PC-3 (cell line): ENCODE measurements around the gene S100PBP. TPM values are rescaled to one million over a fixed set of nuclear protein-coding genes. Genes with fewer than 3 reads are reported as not detected.

Source experiments
- ATAC-seq: fragments of 200-7000 bp; cut with Tn5 transposase; 2 replicates; pipeline ENCODE4 v1.9.1; 2020; ENCODE audit warnings: mild to moderate bottlenecking, moderate library complexity
- BruUV-seq: library from RNA; stranded (reverse); fragments of 400-500 nt; replicated peaks from 2 replicates; lab custom pipeline; 2021; lab: Mats Ljungman, UMichigan
- CTCF ChIA-PET: fragments of 300-600 bp; sonication (Branson Sonifier 250); formaldehyde crosslinking; loops from one replicate; lab custom pipeline; 2022; ENCODE audit warnings: antibody characterized with exemption; lab: Charles Lee
- POLR2A ChIA-PET: fragments of 300-600 bp; sonication (Branson Sonifier 250); formaldehyde crosslinking; loops from one replicate; lab custom pipeline; 2022; ENCODE audit warnings: antibody characterized with exemption; ENCODE audit not compliant: unreplicated experiment; lab: Charles Lee
- DNase-seq: peaks from one replicate; pipeline ENCODE4 v3.0.0-alpha.2; 2015
- H2AFZ ChIP-seq: fragments of 300-600 bp; sonication (generic); 2 replicates; pipeline ENCODE4 v1.6.0; 2016; ENCODE audit warnings: antibody characterized with exemption, low read length
- H3F3A ChIP-seq: fragments of 300-600 bp; sonication (generic); one replicate; pipeline ENCODE4 v1.6.0; 2017; ENCODE audit warnings: antibody characterized with exemption, low read length, control low read depth, mild to moderate bottlenecking; ENCODE audit not compliant: unreplicated experiment
- H3K27ac ChIP-seq: fragments of 300-600 bp; sonication (generic); 2 replicates; pipeline ENCODE4 v1.5.1; 2016; ENCODE audit warnings: mild to moderate bottlenecking, low read length
- H3K27me3 ChIP-seq: fragments of 300-600 bp; sonication (generic); 2 replicates; pipeline ENCODE4 v1.6.1; 2016; ENCODE audit warnings: low read length, mixed read lengths
- H3K36me3 ChIP-seq: fragments of 300-600 bp; sonication (generic); 2 replicates; pipeline ENCODE4 v1.6.1; 2016; ENCODE audit warnings: low read depth, mixed run types, low read length, mixed read lengths
- H3K4me1 ChIP-seq: fragments of 300-600 bp; sonication (generic); 2 replicates; pipeline ENCODE4 v1.5.1; 2016; ENCODE audit warnings: low read length; ENCODE audit not compliant: insufficient read depth
- H3K4me2 ChIP-seq: fragments of 300-600 bp; sonication (generic); 2 replicates; pipeline ENCODE4 v1.6.0; 2016; ENCODE audit warnings: low read length
- H3K4me3 ChIP-seq: fragments of 300-600 bp; sonication (generic); 2 replicates; pipeline ENCODE4 v1.5.1; 2016; ENCODE audit warnings: mild to moderate bottlenecking, low read length, mixed read lengths
- H3K79me2 ChIP-seq: fragments of 300-600 bp; sonication (generic); 2 replicates; pipeline ENCODE4 v1.6.1; 2017; ENCODE audit warnings: low read length, mixed read lengths
- H3K9ac ChIP-seq: fragments of 300-600 bp; sonication (generic); 2 replicates; pipeline ENCODE4 v1.6.0; 2016; ENCODE audit warnings: mild to moderate bottlenecking, low read length
- H3K9me2 ChIP-seq: fragments of 300-600 bp; sonication (generic); replicated peaks from 2 replicates; pipeline ENCODE4 v1.6.1; 2016; ENCODE audit warnings: mixed run types, low read length, mixed read lengths
- H3K9me3 ChIP-seq: fragments of 300-600 bp; sonication (generic); 2 replicates; pipeline ENCODE4 v1.6.1; 2016; ENCODE audit warnings: low read length, mixed read lengths
- H4K20me1 ChIP-seq: fragments of 300-600 bp; sonication (generic); 2 replicates; pipeline ENCODE4 v1.6.1; 2016; ENCODE audit warnings: low read length, mixed read lengths
- CTCF ChIP-seq: fragments of 300-600 bp; sonication (generic); conservative IDR thresholded peaks from 2 replicates; pipeline ENCODE4 v1.5.1; 2017; ENCODE audit warnings: antibody characterized with exemption, low read depth, mild to moderate bottlenecking, low read length
- EZH2 ChIP-seq: fragments of 300-600 bp; sonication (generic); IDR thresholded peaks from one replicate; pipeline ENCODE4 v1.6.1; 2017; ENCODE audit warnings: antibody characterized with exemption, mild to moderate bottlenecking, low read length; ENCODE audit not compliant: unreplicated experiment
- EZH2phosphoT487 ChIP-seq: fragments of 300-600 bp; sonication (generic); IDR thresholded peaks from 2 replicates; pipeline ENCODE4 v1.6.1; 2018; ENCODE audit warnings: mild to moderate bottlenecking, antibody characterized with exemption, low read length, borderline replicate concordance
- intact Hi-C: fragments of 100-400 bp; cut with micrococcal nuclease; formaldehyde crosslinking; loops from 2 replicates; pipeline ENCODE4 v1.9.0; 2023
- total RNA-seq: library from RNA; depleted of rRNA; stranded (reverse); fragments of >200 nt; gene quantifications from 2 replicates; pipeline ENCODE4 v1.2.3, GENCODE V29; 2014

Gene S100PBP
- total RNA-seq, 1 experiment from 2014 or later: 13.2 TPM

DNA sequence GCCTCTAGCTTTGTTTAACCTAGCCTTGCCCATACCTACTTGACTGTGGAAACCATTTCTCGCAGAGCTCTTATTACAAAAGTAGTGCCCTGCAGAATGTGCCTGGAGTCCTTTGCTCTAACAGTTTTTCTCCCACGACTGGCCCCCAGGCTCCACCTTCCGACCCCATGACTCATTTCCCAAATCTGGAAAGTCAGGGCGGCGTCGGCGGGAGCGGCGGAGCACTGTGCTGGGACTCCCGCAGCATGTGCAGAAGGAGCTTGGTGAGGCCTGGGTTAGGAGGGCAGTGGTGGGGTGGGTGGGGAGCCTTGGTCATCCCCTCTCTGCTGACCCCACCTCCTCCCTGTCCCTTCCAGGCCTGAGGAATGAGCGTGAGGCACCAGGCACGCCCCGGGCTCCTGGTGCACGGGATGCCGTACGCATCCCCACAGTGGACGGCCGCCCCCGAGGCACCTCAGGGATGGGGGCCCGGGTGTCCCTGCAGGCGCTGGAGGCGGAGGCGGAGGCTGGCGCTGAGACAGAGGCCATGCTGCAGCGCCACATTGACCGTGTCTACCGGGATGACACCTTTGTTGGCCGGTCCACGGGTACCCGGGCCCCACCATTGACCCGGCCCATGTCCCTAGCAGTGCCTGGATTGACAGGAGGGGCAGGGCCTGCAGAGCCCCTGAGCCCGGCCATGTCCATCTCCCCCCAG lies 47.8 kb upstream of the S100PBP start:
- no peak for TF ChIP-seq CTCF
- no peak for TF ChIP-seq EZH2
- no peak for TF ChIP-seq EZH2phosphoT487
- no peaks in the 10 kb centered on the region for H3K27me3 ChIP-seq
- H3K4me2 ChIP-seq: no peak overlapping the region
- POLR2A ChIA-PET: interaction anchor here (0.5 to 0.7 kb wide), 3 partner anchors 16 to 56 kb away, joined by 3 to 11 read pairs (median 5); no protein-coding TSS in a partner anchor
- H3K27ac ChIP-seq: peak overlapping the region; percentile 33
- peaks cover 29% of the 10 kb centered on the region for H3K4me1 ChIP-seq
- H3K36me3 ChIP-seq: peaks cover 27% of the 10 kb centered on the region; the same call in 1 of the 2 replicates
- ATAC-seq (peak; percentile 35), DNase-seq (peak; percentile 65)
- intact Hi-C loops: no loop called here
- no peaks in the 10 kb centered on the region for H3K9me3 ChIP-seq
- BruUV-seq: no TSS peak
- no peak overlapping the region for H2AFZ ChIP-seq
- peaks cover 4% of the 10 kb centered on the region; the same call in 1 of the 2 replicates for H4K20me1 ChIP-seq
- H3K9ac ChIP-seq: no peak overlapping the region
- CTCF ChIA-PET: interaction anchor here (0.6 to 1.3 kb wide), 4 partner anchors 16 to 57 kb away, joined by 3 to 7 read pairs (median 4); no protein-coding TSS in a partner anchor
- H3K79me2 ChIP-seq: peaks cover 35% of the 10 kb centered on the region
- H3K4me3 ChIP-seq: no peak overlapping the region
- no peaks in the 10 kb centered on the region for H3F3A ChIP-seq
- no peaks in the 10 kb centered on the region for H3K9me2 ChIP-seq

DNA sequence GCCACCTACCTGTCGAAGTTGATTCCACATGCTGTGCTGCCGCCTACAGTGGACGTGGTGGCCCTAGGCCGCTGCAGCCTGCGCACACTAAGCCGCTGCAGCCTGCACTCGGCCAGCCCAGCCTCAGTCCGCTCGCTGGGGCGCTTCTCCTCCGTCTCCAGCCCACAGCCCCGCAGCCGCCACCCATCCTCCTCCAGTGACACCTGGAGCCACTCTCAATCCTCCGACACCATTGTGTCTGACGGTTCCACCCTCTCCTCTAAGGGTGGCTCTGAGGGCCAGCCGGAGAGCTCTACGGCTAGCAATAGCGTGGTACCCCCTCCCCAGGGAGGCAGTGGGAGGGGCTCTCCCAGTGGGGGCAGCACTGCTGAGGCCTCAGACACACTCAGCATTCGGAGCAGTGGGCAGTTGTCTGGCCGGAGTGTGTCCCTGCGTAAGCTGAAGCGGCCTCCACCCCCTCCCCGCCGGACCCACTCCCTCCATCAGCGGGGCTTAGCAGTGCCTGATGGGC lies 47.2 kb upstream of the S100PBP start:
- Histone ChIP-seq H3K27me3 (no peaks in the 10 kb centered on the region), H3K4me1 (peaks cover 35% of the 10 kb centered on the region), H3K9me2 (no peaks in the 10 kb centered on the region), H3K36me3 (peaks cover 25% of the 10 kb centered on the region; the same call in 1 of the 2 replicates), H3K9me3 (no peaks in the 10 kb centered on the region), H3K9ac (no peak overlapping the region), H3K79me2 (peaks cover 29% of the 10 kb centered on the region), H3K4me2 (no peak overlapping the region), H3F3A (no peaks in the 10 kb centered on the region), H3K27ac (0 out of 2 replicates have a peak overlapping the region, but pooled peaks have one; percentile 33), H3K4me3 (no peak overlapping the region), H4K20me1 (peaks cover 4% of the 10 kb centered on the region; the same call in 1 of the 2 replicates), H2AFZ (no peak overlapping the region)
- ChIA-PET POLR2A (no interaction called here), CTCF (interaction anchor here (1.3 kb wide), 1 partner anchor 58 kb away, joined by 6 read pairs; no protein-coding TSS in a partner anchor)
- no TSS peak for BruUV-seq
- TF ChIP-seq EZH2phosphoT487 (no peak), CTCF (no peak), EZH2 (no peak)
- no peak for ATAC-seq
- intact Hi-C loops: no loop called here
- DNase-seq: no peak
